ENCODE measurements around the gene CCDC82.

The CCDC82 gene

GRCh38 chr11:96328395-96329010 lies 61.2 kb downstream of the CCDC82 start:
- ChIA-PET POLR2A (no interaction called here), CTCF (interaction anchor here (1.2 to 1.4 kb wide), 2 partner anchors 14 to 17 kb away, joined by 4 to 13 read pairs; partner anchors contain the start of gene MAML2)
- no peak for DNase-seq (ENCODE audit: low read depth, low spot score)
- TF ChIP-seq CTCF (IDR thresholded peaks at IDR 0.05; ENCODE audit: insufficient read depth, low read length, missing control alignments): no peak
- H3K4me3 ChIP-seq (ENCODE audit: low read depth, low read length): no peak overlapping the region

GRCh38 chr11:96326959-96327358 lies 62.8 kb downstream of the CCDC82 start:
- no peak overlapping the region for H3K4me3 ChIP-seq (ENCODE audit: low read depth, low read length)
- no peak for DNase-seq (ENCODE audit: low read depth, low spot score)
- no peak for TF ChIP-seq CTCF (IDR thresholded peaks at IDR 0.05; ENCODE audit: insufficient read depth, low read length, missing control alignments)
- ChIA-PET POLR2A (no interaction called here), CTCF (interaction anchor here (1.4 kb wide), 1 partner anchor 12 kb away, joined by 5 read pairs; no protein-coding TSS in a partner anchor)

GRCh38 chr11:96324912-96325311 lies 64.8 kb downstream of the CCDC82 start:
- TF ChIP-seq CTCF (IDR thresholded peaks at IDR 0.05; ENCODE audit: insufficient read depth, low read length, missing control alignments): no peak
- DNase-seq (ENCODE audit: low read depth, low spot score): peak; percentile 61
- ChIA-PET POLR2A (interaction anchor here (0.6 kb wide), 1 partner anchor 202 kb away, joined by 4 read pairs; no protein-coding TSS in a partner anchor), CTCF (interaction anchor here (0.8 to 1.2 kb wide), 4 partner anchors 9 to 20 kb away, joined by 3 to 5 read pairs (median 3); partner anchors contain the start of gene MAML2)
- no peak overlapping the region for H3K4me3 ChIP-seq (ENCODE audit: low read depth, low read length)

GRCh38 chr11:96323642-96323985 lies 66.1 kb downstream of the CCDC82 start:
- H3K4me3 ChIP-seq (ENCODE audit: low read depth, low read length): no peak overlapping the region
- CTCF ChIA-PET: interaction anchor here (1.0 to 3.1 kb wide), 2 partner anchors 12 to 13 kb away, joined by 3 to 10 read pairs; no protein-coding TSS in a partner anchor
- POLR2A ChIA-PET: no interaction called here
- TF ChIP-seq CTCF (IDR thresholded peaks at IDR 0.05; ENCODE audit: insufficient read depth, low read length, missing control alignments): no peak
- DNase-seq (ENCODE audit: low read depth, low spot score): no peak

GRCh38 chr11:96322775-96323641 lies 66.7 kb downstream of the CCDC82 start:
- no peak for TF ChIP-seq CTCF (IDR thresholded peaks at IDR 0.05; ENCODE audit: insufficient read depth, low read length, missing control alignments)
- no peak overlapping the region for H3K4me3 ChIP-seq (ENCODE audit: low read depth, low read length)
- ChIA-PET POLR2A (no interaction called here), CTCF (interaction anchor here (1.0 to 3.1 kb wide), 3 partner anchors 11 to 15 kb away, joined by 3 to 10 read pairs (median 3); no protein-coding TSS in a partner anchor)
- no peak for DNase-seq (ENCODE audit: low read depth, low spot score)

- no peak overlapping the region for H3K4me3 ChIP-seq (ENCODE audit: low read depth, low read length)
- POLR2A ChIA-PET: no interaction called here
- CTCF ChIA-PET: interaction anchor here (1.1 to 3.1 kb wide), 3 partner anchors 9 to 22 kb away, joined by 3 to 10 read pairs (median 4); partner anchors contain the start of gene MAML2
- no peak for DNase-seq (ENCODE audit: low read depth, low spot score)
- no peak for TF ChIP-seq CTCF (IDR thresholded peaks at IDR 0.05; ENCODE audit: insufficient read depth, low read length, missing control alignments)
These were observed 68.6 kb downstream of the CCDC82 start for GRCh38 chr11:96321091-96321490.

Measured in AG04449 (cell line).